ENCODE measurements around the gene PPP2R2B. TPM values are rescaled to one million over a fixed set of nuclear protein-coding genes. Genes with fewer than 3 reads are reported as not detected.
A peak's percentile ranks its signal among the peaks of the same experiment; 100 is the strongest.
"Not testable (repeated sequence)": the region's sequence is repeated elsewhere in the genome, so short reads cannot be mapped to it uniquely, and the experiment has no call there.

Gene PPP2R2B
- total and polyA plus RNA-seq, 2 experiments from 2014 or later = 14.4 to 21.1 TPM

DNA sequence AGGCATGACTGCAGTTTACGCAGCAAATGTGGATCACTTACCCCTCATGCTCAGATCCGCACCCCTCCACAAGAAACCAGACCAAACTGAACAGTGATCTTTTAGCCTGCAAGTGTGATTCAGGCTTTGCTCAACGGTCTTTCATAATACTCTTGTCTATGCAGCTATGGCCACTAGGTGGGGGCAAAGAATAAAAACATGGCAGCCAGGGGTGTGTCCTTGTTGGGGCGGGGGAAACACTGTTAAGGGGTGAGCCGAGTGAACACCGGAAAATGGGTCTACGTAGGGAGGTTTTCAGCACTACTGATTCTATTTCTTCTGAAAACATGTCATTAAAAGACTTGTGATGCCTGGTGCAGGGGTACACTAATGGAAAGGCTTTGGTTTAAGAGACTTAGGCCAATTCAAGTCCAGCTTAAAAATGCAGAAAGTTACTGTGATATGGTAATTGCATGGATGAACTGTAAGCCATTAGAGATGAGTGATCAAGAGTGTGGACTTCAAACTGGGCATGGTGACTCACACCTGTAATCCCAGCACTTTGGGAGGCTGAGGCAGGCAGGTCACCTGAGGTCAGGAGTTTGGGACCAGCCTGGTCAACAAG is 312.7 kb downstream of the PPP2R2B start:
- Histone ChIP-seq H3K4me3 (no peak overlapping the region), H3K27ac (no peak overlapping the region), H3K36me3 (no peaks in the 10 kb centered on the region), H3K27me3 (no peaks in the 10 kb centered on the region), H3K9me3 (ENCODE audit: low read depth) (no peaks in the 10 kb centered on the region), H3K4me1 (ENCODE audit: low read depth) (peaks cover 9% of the 10 kb centered on the region)
- TF ChIP-seq, protein P1, sequence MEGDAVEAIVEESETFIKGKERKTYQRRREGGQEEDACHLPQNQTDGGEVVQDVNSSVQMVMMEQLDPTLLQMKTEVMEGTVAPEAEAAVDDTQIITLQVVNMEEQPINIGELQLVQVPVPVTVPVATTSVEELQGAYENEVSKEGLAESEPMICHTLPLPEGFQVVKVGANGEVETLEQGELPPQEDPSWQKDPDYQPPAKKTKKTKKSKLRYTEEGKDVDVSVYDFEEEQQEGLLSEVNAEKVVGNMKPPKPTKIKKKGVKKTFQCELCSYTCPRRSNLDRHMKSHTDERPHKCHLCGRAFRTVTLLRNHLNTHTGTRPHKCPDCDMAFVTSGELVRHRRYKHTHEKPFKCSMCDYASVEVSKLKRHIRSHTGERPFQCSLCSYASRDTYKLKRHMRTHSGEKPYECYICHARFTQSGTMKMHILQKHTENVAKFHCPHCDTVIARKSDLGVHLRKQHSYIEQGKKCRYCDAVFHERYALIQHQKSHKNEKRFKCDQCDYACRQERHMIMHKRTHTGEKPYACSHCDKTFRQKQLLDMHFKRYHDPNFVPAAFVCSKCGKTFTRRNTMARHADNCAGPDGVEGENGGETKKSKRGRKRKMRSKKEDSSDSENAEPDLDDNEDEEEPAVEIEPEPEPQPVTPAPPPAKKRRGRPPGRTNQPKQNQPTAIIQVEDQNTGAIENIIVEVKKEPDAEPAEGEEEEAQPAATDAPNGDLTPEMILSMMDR (IDR thresholded peaks at IDR 0.05; ENCODE audit: low read depth, low read length) = peak; percentile 82
- DNase-seq (ENCODE audit: low read depth in 1 of 2, low spot score in 1 of 2) = peak; percentile 72 to 76

DNA sequence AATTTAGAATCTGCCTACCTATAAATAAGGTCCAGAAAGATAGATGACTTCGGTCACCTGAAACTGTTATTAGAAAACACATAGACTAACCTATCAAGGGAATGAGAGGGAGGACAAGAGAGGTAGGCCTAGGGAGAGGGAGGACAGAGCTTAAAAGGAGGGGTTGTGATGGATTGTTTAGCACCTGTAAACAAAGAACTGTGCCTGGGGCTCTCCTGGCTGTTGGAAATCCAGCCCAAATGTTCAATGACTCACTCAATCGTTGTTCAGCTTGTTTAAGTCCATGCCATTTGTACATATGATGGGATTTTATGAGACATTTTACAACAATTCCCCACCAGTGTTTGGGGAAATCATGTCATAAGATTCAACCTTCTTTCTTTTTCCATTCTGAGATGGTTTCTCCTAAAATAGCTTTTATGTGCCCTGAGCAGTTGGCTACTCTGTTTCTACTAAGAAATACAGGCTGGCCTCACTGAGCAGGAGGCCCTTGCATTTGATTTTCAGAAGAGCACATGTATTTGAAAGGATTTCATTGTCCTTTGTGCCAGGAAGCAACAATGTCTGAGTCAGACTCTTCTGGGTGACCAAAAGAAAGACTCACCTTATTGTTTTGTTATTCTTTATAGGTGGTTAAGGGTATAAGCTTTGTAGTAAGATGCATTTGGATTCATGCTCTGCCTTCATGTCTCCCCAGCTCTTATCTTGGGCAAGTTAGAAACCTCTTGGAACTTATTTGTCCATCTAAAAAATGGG is 314.4 kb downstream of the PPP2R2B start:
- peaks cover 9% of the 10 kb centered on the region for H3K4me1 ChIP-seq (ENCODE audit: low read depth)
- H3K36me3 ChIP-seq = no peaks in the 10 kb centered on the region
- DNase-seq (ENCODE audit: low read depth in 1 of 2, low spot score in 1 of 2) = no peak
- H3K27me3 ChIP-seq = no peaks in the 10 kb centered on the region
- no peak overlapping the region for H3K4me3 ChIP-seq
- H3K9me3 ChIP-seq (ENCODE audit: low read depth) = no peaks in the 10 kb centered on the region
- TF ChIP-seq, protein P1 (IDR thresholded peaks at IDR 0.05; ENCODE audit: low read depth, low read length) = no peak
- no peak overlapping the region for H3K27ac ChIP-seq

DNA sequence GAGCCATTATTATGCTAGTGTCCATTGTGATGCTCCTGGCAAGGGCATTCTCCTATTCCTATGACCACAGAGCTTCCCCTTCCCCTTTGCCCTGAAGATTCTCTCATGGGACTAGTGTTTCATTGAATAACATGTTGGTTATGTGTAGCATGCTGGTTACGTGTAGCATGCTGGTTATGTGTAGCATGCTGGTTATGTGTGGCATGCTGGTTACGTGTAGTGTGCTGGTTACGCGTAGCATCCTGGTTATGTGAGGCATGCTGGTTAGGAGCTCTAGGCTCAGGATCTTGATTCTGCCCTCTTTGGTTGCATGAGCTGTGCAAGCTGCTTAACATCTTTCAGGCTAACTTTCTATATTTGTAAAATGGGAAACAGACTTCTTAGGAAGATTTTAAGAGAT is 316.1 kb downstream of the PPP2R2B start:
- no peaks in the 10 kb centered on the region for H3K27me3 ChIP-seq
- TF ChIP-seq, protein P1 (IDR thresholded peaks at IDR 0.05; ENCODE audit: low read depth, low read length) = no peak
- H3K27ac ChIP-seq = no peak overlapping the region
- no peak for DNase-seq (ENCODE audit: low read depth in 1 of 2, low spot score in 1 of 2)
- H3K36me3 ChIP-seq = no peaks in the 10 kb centered on the region
- H3K4me1 ChIP-seq (ENCODE audit: low read depth) = peaks cover 9% of the 10 kb centered on the region
- H3K9me3 ChIP-seq (ENCODE audit: low read depth) = no peaks in the 10 kb centered on the region
- no peak overlapping the region for H3K4me3 ChIP-seq

DNA sequence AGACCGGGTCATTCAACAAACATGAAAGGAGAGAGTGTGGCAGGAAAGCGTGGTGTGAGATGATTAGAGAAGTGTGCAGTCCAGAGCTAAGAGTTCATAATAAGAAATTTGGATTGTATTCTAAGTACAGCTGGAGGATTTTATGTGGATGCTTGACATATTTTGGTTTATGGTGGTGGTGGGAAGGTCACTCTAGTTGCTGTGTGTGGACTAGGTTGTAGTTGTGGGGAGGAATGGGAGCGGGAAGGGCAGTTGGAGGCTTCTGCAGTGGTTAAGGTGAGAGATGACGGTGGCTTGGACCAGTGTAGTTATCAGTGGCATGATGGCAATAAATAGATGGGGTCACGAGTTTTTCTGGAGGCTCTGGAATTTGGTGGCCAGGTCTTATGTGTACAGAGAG is 316.8 kb downstream of the PPP2R2B start:
- H3K4me1 ChIP-seq (ENCODE audit: low read depth) = peaks cover 9% of the 10 kb centered on the region

DNA sequence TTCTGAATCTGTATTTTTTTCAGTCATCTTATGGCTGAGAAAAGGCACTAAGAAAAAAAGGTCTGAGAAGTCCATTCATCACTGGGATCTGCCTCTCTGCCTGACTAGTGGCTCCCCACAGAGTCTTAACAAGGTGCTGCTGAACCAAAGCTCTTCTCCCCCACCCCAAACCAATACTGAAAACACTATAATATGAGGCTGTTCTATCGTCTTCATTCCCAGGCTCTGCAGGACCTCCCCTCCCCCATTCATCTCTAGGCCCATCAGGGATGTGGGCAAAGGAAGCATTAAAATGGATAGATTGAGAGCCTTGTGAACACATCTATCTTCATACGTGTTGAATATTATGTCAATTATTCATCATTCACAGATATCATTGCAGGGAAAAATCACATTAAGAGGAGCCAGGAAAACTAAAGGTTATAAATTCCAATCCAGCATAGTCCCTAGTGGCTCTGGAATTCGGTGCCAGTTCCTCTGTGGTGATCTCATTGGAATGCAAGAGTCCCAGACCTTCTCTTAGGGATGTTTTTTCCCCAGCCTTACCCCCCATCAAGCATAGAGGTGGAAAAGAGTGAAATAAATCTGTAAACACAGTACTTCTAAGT is 318.2 kb downstream of the PPP2R2B start:
- H3K4me1 ChIP-seq (ENCODE audit: low read depth) = peaks cover 9% of the 10 kb centered on the region
- H3K9me3 ChIP-seq (ENCODE audit: low read depth) = no peaks in the 10 kb centered on the region
- H3K27ac ChIP-seq = no peak overlapping the region
- H3K27me3 ChIP-seq = no peaks in the 10 kb centered on the region
- peak; percentile 29 to 31 for DNase-seq (ENCODE audit: low read depth in 1 of 2, low spot score in 1 of 2)
- no peaks in the 10 kb centered on the region for H3K36me3 ChIP-seq
- TF ChIP-seq, protein P1 (IDR thresholded peaks at IDR 0.05; ENCODE audit: low read depth, low read length) = no peak
- H3K4me3 ChIP-seq = no peak overlapping the region

More for the DNA sequence above, 316.8 kb downstream of the PPP2R2B start:
- Histone ChIP-seq H3K27me3 (no peaks in the 10 kb centered on the region), H3K27ac (no peak overlapping the region), H3K4me3 (no peak overlapping the region), H3K9me3 (ENCODE audit: low read depth) (no peaks in the 10 kb centered on the region), H3K36me3 (no peaks in the 10 kb centered on the region)
- no peak for DNase-seq (ENCODE audit: low read depth in 1 of 2, low spot score in 1 of 2)
- TF ChIP-seq, protein P1 (IDR thresholded peaks at IDR 0.05; ENCODE audit: low read depth, low read length) = no peak

DNA sequence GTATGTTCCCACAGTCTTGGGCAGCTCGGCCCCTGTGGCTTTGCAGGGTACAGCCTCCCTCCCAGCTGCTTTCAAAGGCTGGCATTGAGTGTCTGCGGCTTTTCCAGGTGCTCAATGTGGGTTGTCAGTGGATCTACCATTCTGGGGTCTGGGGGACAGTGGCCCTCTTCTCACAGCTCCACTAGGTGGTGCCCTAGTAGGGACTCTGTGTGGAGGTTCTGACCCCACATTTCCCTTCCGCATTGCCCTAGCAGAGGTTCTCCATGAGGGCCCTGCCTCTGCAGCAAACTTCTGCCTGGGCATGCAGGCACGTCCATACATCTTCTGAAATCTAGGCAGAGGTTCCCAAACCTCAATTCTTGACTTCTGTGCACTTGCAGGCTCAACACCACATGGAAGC is 321.7 kb downstream of the PPP2R2B start:
- H3K27ac ChIP-seq; H3K27me3 ChIP-seq; H3K4me3 ChIP-seq; H3K9me3 ChIP-seq (ENCODE audit: low read depth); H3K4me1 ChIP-seq (ENCODE audit: low read depth); DNase-seq (ENCODE audit: low read depth in 1 of 2, low spot score in 1 of 2); H3K36me3 ChIP-seq: not testable (repeated sequence)

All from cardiac muscle cell (in vitro differentiated cells and primary cell).